ENCODE measurements around the gene PTPRT.

Gene PTPRT

GRCh38 chr20:43151256-43151655, 38.5 kb downstream of the PTPRT start:
- Mint-ChIP-seq H3K36me3 (ENCODE audit: insufficient read depth) (no peaks in the 10 kb centered on the region), H3K27me3 (no peaks in the 10 kb centered on the region), H3K27ac (ENCODE audit: low read depth) (no peak overlapping the region), H3K4me3 (no peak overlapping the region), H3K4me1 (no peaks in the 10 kb centered on the region), H3K9me3 (peaks cover 5% of the 10 kb centered on the region)
- no peak for ATAC-seq (replicated peaks; ENCODE audit: extremely low read depth, poor library complexity, severe bottlenecking)
- DNase-seq (ENCODE audit: low spot score in 2 of 2): no peak

GRCh38 chr20:43140726-43141125, 49.0 kb downstream of the PTPRT start:
- Mint-ChIP-seq H3K9me3 (peaks cover 5% of the 10 kb centered on the region), H3K36me3 (ENCODE audit: insufficient read depth) (no peaks in the 10 kb centered on the region), H3K27ac (ENCODE audit: low read depth) (no peak overlapping the region), H3K4me1 (no peaks in the 10 kb centered on the region), H3K27me3 (peaks cover 11% of the 10 kb centered on the region), H3K4me3 (no peak overlapping the region)
- ATAC-seq (replicated peaks; ENCODE audit: extremely low read depth, poor library complexity, severe bottlenecking): no peak
- no peak for DNase-seq (ENCODE audit: low spot score in 2 of 2)

- H3K4me1 Mint-ChIP-seq: no peaks in the 10 kb centered on the region
- H3K9me3 Mint-ChIP-seq: peaks cover 5% of the 10 kb centered on the region
These were observed 51.5 kb downstream of the PTPRT start for GRCh38 chr20:43138061-43138770.

GRCh38 chr20:43137160-43137559, 52.5 kb downstream of the PTPRT start:
- peaks cover 2% of the 10 kb centered on the region for H3K36me3 Mint-ChIP-seq (ENCODE audit: insufficient read depth)
- no peak overlapping the region for H3K4me3 Mint-ChIP-seq

More at GRCh38 chr20:43138061-43138770, 51.5 kb downstream of the PTPRT start:
- no peaks in the 10 kb centered on the region for H3K36me3 Mint-ChIP-seq (ENCODE audit: insufficient read depth)
- ATAC-seq (replicated peaks; ENCODE audit: extremely low read depth, poor library complexity, severe bottlenecking) (no peak), DNase-seq (ENCODE audit: low spot score in 2 of 2) (no peak)
- no peak overlapping the region for H3K4me3 Mint-ChIP-seq
- H3K27me3 Mint-ChIP-seq: peaks cover 11% of the 10 kb centered on the region
- no peak overlapping the region for H3K27ac Mint-ChIP-seq (ENCODE audit: low read depth)

GRCh38 chr20:43124241-43124640, 65.5 kb downstream of the PTPRT start:
- ATAC-seq (replicated peaks; ENCODE audit: extremely low read depth, poor library complexity, severe bottlenecking): no peak
- H3K4me1 Mint-ChIP-seq: no peaks in the 10 kb centered on the region
- no peak overlapping the region for H3K4me3 Mint-ChIP-seq

More at GRCh38 chr20:43137160-43137559, 52.5 kb downstream of the PTPRT start:
- ATAC-seq (replicated peaks; ENCODE audit: extremely low read depth, poor library complexity, severe bottlenecking) (no peak), DNase-seq (ENCODE audit: low spot score in 2 of 2) (no peak)
- H3K27ac Mint-ChIP-seq (ENCODE audit: low read depth): no peak overlapping the region
- peaks cover 5% of the 10 kb centered on the region for H3K9me3 Mint-ChIP-seq
- H3K27me3 Mint-ChIP-seq: peaks cover 11% of the 10 kb centered on the region
- no peaks in the 10 kb centered on the region for H3K4me1 Mint-ChIP-seq

GRCh38 chr20:43123180-43123579, 66.5 kb downstream of the PTPRT start:
- Mint-ChIP-seq H3K4me3 (no peak overlapping the region), H3K4me1 (no peaks in the 10 kb centered on the region), H3K9me3 (no peaks in the 10 kb centered on the region), H3K27me3 (peaks cover 12% of the 10 kb centered on the region), H3K36me3 (ENCODE audit: insufficient read depth) (no peaks in the 10 kb centered on the region), H3K27ac (ENCODE audit: low read depth) (no peak overlapping the region)
- DNase-seq (ENCODE audit: low spot score in 2 of 2): no peak
- no peak for ATAC-seq (replicated peaks; ENCODE audit: extremely low read depth, poor library complexity, severe bottlenecking)

More at GRCh38 chr20:43124241-43124640, 65.5 kb downstream of the PTPRT start:
- DNase-seq (ENCODE audit: low spot score in 2 of 2): no peak
- Mint-ChIP-seq H3K9me3 (no peaks in the 10 kb centered on the region), H3K36me3 (ENCODE audit: insufficient read depth) (no peaks in the 10 kb centered on the region), H3K27ac (ENCODE audit: low read depth) (no peak overlapping the region), H3K27me3 (peaks cover 12% of the 10 kb centered on the region)

- no peaks in the 10 kb centered on the region for H3K4me1 Mint-ChIP-seq
- H3K27me3 Mint-ChIP-seq: peaks cover 2% of the 10 kb centered on the region
These were observed 70.0 kb downstream of the PTPRT start for GRCh38 chr20:43119720-43120119.

GRCh38 chr20:43102394-43102793, 87.3 kb downstream of the PTPRT start:
- H3K27me3 Mint-ChIP-seq: peaks cover 13% of the 10 kb centered on the region
- ATAC-seq (replicated peaks; ENCODE audit: extremely low read depth, poor library complexity, severe bottlenecking) (no peak), DNase-seq (ENCODE audit: low spot score in 2 of 2) (no peak)
- H3K4me1 Mint-ChIP-seq: no peaks in the 10 kb centered on the region
- no peaks in the 10 kb centered on the region for H3K9me3 Mint-ChIP-seq
- no peak overlapping the region for H3K4me3 Mint-ChIP-seq
- no peak overlapping the region for H3K27ac Mint-ChIP-seq (ENCODE audit: low read depth)
- no peaks in the 10 kb centered on the region for H3K36me3 Mint-ChIP-seq (ENCODE audit: insufficient read depth)

More at GRCh38 chr20:43119720-43120119, 70.0 kb downstream of the PTPRT start:
- Mint-ChIP-seq H3K27ac (ENCODE audit: low read depth) (no peak overlapping the region), H3K36me3 (ENCODE audit: insufficient read depth) (no peaks in the 10 kb centered on the region), H3K4me3 (no peak overlapping the region), H3K9me3 (no peaks in the 10 kb centered on the region)
- no peak for DNase-seq (ENCODE audit: low spot score in 2 of 2)
- ATAC-seq (replicated peaks; ENCODE audit: extremely low read depth, poor library complexity, severe bottlenecking): no peak

- DNase-seq (ENCODE audit: low spot score in 2 of 2) (no peak), ATAC-seq (replicated peaks; ENCODE audit: extremely low read depth, poor library complexity, severe bottlenecking) (no peak)
- Mint-ChIP-seq H3K4me3 (no peak overlapping the region), H3K9me3 (peaks cover 15% of the 10 kb centered on the region), H3K4me1 (no peaks in the 10 kb centered on the region), H3K36me3 (ENCODE audit: insufficient read depth) (no peaks in the 10 kb centered on the region), H3K27ac (ENCODE audit: low read depth) (no peak overlapping the region), H3K27me3 (peaks cover 13% of the 10 kb centered on the region)
These were observed 92.8 kb downstream of the PTPRT start for GRCh38 chr20:43096931-43097260.

- no peak for DNase-seq (ENCODE audit: low spot score in 2 of 2)
- no peak for ATAC-seq (replicated peaks; ENCODE audit: extremely low read depth, poor library complexity, severe bottlenecking)
- Mint-ChIP-seq H3K9me3 (peaks cover 21% of the 10 kb centered on the region), H3K27ac (ENCODE audit: low read depth) (no peak overlapping the region), H3K36me3 (ENCODE audit: insufficient read depth) (no peaks in the 10 kb centered on the region), H3K4me3 (no peak overlapping the region), H3K4me1 (no peaks in the 10 kb centered on the region), H3K27me3 (peaks cover 13% of the 10 kb centered on the region)
These were observed 93.4 kb downstream of the PTPRT start for GRCh38 chr20:43096126-43096930.

GRCh38 chr20:43095034-43095433, 94.7 kb downstream of the PTPRT start:
- DNase-seq (ENCODE audit: low spot score in 2 of 2): no peak
- ATAC-seq (replicated peaks; ENCODE audit: extremely low read depth, poor library complexity, severe bottlenecking): no peak
- H3K9me3 Mint-ChIP-seq: peaks cover 24% of the 10 kb centered on the region
- H3K4me1 Mint-ChIP-seq: no peaks in the 10 kb centered on the region
- H3K27me3 Mint-ChIP-seq: peaks cover 11% of the 10 kb centered on the region
- H3K4me3 Mint-ChIP-seq: no peak overlapping the region
- H3K36me3 Mint-ChIP-seq (ENCODE audit: insufficient read depth): no peaks in the 10 kb centered on the region
- no peak overlapping the region for H3K27ac Mint-ChIP-seq (ENCODE audit: low read depth)

- Mint-ChIP-seq H3K9me3 (peaks cover 24% of the 10 kb centered on the region), H3K27ac (ENCODE audit: low read depth) (no peak overlapping the region), H3K4me1 (no peaks in the 10 kb centered on the region), H3K4me3 (no peak overlapping the region), H3K27me3 (peaks cover 7% of the 10 kb centered on the region), H3K36me3 (ENCODE audit: insufficient read depth) (no peaks in the 10 kb centered on the region)
- ATAC-seq (replicated peaks; ENCODE audit: extremely low read depth, poor library complexity, severe bottlenecking): no peak
- DNase-seq (ENCODE audit: low spot score in 2 of 2): no peak
These were observed 97.2 kb downstream of the PTPRT start for GRCh38 chr20:43092386-43093088.
